GM18517 (cell line): ENCODE data around the gene TBATA.

Experiments
- ATAC-seq: cut with Tn5 transposase; IDR thresholded peaks from one replicate; pipeline ENCODE4 v1.9.1; 2021; ENCODE audit warnings: mild to moderate bottlenecking, moderate library complexity; ENCODE audit not compliant: unreplicated experiment

TBATA gene

DNA sequence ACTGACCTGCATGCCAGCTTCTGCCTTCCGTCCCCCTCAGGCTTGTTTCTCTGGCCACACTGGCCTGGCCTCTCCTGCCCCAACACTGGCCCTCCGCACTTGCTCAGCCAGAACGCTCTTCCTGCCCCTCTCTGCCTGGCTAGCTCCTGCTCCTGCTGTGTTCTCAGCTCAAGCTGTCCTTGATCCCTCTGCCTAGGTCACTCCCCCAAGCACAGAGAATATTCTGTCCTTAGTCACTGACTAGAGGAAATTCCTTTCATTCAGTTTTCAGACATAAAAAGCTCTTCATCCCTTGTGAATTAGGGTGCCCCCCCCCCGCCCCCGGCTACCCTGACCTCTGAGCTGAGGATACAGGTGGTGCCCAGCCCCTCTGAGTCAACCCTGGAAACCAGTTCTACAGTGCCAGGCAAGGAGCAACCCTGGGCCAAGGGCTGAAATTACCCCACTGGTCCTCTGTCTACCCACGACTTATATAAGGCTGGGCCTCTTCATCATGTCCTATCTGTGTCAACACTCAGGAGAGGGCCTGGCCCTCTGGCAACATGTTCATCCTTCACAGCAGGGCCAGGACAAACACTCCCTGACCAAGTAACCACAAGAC lies 23.9 kb upstream of the TBATA start:
- no peak for ATAC-seq

DNA sequence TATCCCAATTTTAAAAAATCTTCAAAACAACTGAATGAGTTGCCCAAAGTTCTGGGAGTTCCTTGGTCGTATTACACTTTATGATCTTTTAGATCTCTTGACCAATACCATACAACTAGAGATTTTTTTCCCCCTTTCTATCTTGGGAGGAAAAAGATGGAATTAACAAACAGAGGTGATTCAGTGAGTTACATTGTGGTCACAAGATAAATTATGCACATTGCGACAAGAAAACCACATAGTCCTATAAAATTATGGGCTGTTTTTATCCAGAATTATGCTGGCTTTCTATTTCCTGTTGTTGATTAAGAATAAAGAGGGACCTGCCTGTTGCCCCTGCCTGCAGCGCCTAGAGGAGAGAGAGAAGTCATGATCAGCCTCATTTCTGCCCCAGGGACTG lies 22.4 kb upstream of the TBATA start:
- no peak for ATAC-seq

DNA sequence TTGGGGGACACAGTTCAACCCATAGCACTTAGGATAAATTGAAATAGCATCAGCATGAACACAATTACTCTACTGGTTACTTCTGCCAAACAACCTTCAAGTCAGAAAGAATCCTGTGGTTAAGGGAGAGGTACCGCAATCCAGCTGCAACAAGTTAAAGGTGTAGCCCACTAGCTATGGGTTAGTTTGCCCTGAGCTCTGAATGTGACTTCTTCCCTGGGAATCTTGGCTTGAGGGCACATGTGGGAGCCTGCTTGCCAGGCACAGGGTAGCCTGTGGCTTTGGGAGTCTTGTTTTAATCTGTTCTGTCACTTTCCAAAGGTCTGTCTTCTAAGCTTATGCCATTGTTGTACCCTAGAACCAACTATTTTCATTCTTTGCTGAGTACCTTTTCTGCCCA lies 21.7 kb upstream of the TBATA start:
- no peak for ATAC-seq

DNA sequence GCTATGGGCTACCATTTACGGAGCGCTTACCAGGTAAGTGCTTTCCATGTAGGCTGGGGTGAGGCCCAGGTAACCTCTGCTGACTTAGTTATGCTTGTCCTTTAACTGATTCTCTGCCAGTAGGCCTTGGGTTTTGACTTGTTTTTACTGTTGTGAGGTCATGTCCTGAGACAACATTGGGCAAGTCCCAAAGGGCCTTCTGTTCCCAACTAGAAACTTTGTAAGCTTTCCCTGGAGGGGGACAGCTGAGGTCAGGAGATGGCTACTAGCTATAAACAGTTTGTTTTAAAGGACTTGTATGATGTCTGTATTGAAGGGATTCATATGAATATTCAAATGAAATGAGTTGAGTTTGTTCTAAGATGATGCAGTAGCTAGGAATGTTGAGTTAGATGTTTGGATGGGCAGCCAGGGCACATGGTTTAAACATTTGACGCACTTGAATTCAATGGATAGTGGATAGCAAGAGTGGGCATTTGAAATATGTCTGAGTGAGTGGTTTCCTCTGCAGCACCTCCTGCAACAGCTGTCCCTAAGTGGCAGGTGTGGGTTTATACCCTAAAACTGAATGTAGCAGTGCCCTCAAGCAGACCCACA lies 20.5 kb upstream of the TBATA start:
- no peak for ATAC-seq

DNA sequence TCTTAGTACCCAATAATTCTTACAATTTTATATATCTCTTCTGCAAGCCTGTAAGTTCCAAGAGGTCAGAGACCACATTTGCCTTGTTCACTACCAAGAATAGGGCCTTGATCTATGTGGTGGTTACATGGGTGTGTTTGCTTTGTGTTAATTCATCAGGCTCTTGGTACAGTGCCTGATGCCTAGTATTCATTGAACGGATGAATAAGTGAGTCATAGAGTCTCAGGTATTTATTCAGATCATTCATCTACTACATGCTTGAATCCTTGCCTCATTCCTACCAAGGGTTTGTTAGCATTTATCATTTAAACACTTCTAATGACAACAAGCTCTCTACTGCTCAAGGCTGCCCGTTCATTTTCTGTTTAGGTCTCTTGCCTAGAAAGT lies 19.2 kb upstream of the TBATA start:
- ATAC-seq: no peak

DNA sequence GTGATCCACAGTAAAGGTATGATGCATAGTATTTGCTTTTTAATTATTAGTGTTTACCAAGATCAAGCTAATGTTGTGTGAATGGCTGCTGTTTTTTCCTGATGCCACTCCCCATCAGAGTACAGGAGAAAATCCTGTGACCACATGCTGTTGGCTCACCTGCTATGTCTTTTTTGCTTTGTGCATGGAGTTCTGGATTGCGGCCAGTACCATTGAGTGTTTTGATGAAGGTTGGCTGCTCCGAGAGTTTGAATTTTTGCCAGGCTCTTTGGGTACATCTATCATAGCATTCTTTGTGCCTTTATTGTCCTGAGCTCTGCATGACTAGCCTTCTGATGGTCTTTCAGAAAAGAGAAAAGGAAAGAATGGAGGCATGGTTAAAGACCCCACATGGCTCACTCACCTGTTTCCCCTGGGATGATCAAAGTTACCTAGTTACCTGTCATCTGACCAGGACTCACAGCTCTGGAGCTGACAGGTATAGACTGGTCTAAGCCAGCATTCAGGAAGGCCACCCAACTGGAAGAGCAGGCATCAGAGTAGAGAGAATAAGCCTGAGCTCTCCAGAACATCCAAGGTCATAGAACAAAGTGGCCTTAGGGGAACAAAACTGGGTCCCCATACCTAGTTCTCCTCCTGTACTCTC lies 18.7 kb upstream of the TBATA start:
- no peak for ATAC-seq

DNA sequence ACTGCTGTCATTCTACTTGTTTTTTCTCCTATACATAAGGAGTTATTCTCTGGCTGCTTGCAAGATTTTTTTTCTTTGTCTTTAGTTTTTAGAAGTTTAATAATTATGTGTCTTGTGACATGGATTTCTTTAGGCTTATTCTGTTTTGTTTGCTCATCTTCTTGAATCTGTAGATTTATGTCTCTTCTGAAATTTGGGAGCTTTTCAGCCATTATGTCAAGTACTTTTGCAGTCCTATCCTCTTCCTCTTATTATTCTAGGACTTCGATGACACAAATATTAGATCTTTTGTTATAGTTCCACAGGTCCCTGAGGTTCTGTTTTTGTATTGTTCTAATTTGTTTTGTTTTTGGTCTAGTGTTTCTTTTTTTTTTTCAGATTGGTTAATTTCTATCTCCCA lies 16.7 kb upstream of the TBATA start:
- no peak for ATAC-seq

DNA sequence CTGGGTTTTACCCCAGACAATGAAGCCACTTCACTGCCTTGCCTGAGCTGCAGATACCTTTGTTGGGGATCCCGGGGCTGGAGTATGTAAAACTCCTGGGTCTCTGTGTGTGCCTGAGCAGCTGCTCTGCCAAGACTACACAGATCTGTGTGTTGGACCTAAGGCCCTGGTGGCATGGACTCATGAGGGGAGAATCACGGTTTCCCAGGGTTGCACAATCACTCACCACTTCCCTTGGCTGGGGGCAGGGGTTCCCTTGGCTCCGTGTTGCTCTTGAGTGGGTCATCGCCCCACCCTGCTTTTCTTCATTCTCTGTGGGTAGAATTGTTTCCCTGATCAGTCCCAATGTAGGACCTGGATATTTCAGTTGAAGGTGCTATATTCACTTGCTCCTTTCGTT lies 13.9 kb upstream of the TBATA start:
- no peak for ATAC-seq

DNA sequence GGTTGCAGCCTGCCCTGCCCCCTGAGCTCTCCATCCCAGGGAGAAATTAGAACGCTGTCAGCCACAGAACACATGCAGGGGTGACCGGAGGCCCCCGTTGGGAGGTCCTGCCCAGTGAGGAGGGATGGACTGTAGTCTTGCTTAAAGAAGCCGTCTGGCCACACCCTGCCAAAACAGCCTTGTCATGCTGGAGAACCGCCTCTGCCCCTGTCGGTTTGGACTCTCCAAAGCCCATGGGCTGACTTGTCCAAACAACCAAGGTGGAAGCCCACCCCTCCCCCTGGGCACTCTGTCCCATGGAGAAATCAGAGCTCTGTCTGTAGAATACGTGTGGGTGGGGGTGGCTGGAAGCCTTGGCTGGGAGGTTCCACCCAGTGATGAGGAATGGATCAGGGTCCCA lies 12.7 kb upstream of the TBATA start:
- no peak for ATAC-seq

DNA sequence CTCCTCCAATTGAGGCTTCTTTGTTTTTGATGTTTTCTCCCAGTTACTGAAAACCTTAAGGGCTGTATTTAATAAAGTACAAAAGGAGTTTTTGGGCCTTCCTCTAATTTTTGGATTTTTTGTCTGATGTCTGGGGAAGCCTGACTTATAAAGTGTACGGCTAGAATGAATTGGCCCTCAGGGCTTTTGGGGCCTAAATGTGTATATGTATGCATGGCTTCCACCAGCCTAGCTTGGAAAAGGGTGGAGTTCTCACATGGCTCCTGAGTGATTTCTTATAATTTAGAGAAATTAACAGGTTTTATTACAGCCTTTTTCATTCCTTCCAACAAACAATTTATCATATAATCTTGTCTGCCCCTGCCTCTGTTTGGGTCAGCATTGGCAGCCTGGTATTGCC lies 10.4 kb upstream of the TBATA start:
- ATAC-seq: no peak

DNA sequence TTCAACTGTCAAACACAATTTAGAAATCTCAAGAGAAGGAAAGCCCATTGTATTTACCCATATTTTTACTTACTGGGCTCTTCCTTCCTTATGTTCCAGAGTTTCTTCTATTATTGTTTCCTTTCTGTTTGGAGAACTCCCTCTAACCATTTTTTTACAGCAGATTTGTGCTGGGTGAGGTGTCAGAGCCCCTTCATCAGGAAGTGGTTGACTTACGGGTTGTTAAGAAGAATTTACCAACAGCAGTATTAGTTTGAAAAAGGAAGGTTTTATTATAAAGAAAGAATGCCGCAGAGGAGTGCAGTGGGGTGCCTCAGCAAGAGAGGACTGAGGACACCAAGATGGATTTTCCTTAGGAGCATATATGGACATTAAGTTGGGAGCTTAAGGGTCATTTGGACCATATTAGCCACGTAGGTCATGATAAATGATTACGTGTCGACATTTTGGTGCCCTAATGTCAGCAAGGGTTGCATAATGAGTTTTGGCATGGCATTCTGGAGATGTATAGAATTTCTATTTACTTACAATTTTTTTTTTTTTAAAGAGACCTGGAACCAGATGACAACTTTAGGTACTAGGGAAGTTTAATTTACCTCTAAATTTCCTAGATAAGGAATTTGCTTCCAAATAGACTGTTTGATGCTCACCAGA lies 6.3 kb upstream of the TBATA start:
- no peak for ATAC-seq

DNA sequence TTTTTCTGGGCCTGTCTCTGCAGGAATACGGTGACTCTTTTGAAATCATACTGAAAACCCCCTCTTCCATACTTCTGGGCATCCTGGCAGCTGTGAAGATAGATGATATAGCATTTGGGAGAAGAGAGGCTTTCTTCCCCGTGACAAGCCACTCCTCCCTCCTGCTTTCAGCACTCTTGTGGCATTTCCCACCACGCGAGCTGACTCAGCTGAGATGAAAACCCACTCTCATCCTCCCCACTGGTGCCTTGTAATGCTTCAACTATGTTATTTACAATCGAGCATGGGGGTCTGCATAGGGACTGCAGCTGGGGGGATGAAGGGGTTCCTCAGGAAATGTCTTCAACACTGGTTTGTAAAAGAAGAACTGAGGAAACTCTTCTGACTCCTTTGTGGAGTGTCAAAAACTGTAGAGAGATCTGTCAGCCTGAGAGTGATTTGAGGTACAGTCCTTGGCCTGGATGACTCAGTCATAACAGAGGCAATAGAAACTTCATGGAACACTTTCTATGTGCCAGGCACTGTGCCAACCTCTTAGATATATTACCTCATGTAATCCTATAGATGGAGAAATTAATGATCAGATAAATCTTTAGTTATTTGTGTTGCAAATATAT lies 1.7 kb upstream of the TBATA start:
- no peak for ATAC-seq

DNA sequence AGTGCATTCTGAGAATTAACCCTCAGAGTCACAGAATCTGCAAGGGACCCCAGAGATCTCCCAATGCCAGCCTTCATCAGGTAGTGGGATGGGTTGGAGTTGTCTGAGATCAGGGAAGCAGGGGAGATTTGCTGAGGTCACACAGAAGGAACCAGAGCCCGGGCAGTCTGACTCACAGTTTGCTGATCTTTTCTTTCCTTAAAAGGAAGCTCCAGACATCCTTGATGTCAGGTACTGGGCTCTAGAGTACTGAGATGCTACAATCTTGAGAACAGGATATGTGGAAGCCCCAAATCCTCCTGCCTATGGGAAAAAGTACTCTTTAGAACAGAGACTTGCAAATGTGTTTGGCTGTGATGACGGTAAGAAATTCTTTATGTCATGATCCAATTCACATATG lies 706 bp downstream of the TBATA start:
- ATAC-seq: no peak

DNA sequence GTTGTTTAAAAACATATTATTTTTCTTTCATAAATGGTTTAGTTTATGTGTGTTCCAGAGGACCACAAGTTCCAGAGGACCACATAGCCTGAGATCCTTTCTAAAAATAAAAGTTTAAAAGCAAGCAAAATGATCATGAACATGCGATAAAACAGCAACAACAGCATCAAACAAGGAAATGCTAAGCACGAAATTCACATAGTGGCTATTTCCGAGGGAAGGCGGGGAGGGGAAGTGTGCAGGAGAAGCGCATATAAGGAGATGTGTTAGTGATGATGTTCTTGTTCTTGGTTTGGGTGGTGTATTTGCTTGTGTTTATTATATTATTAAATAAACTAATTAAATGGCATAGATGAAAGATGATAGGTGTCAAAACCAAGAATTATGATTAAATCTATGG lies 1.2 kb downstream of the TBATA start:
- ATAC-seq: no peak

DNA sequence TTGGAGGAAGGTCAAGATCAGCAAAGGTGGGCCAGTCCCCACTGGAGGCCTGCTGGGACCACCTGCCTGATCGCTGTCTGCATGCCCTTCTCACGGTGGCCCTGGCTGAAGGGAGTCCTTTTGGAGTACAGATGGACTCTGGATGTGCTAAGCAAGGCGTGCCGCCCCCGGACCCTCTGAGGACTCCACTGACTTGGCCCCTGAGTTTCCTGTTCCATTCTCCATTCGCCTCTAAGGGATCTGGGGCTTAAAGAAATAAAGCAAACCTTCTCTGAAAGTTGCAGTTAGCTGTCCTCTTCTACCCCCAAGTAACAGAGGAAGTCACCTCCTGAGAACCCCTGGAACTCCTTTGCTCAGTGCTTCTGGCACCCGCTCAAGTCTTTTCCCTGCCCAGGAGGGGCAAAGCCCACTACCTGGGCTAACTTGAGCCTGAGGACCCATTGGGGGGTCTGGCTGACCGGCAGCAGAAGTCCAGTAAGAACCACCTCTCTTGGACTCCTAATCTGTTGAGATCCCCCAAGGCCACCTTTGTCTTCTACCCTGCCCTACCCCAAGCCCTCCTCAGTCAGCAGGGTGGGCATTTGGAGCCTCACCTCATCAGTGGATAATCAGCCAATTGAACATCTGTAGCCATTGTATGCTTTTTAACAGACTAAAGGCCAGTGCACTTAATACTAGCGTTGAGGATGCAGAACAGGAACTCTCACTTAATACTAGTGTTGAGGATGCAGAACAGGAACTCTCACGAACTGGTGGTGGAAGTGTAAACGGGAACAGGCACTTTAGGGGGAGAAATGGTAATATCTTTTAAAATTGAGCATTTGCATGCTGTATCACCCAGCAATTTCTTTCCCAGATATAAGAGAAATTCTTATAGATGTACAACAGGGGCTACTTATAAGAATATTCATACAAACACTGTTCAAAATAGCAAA lies 2.2 kb downstream of the TBATA start:
- ATAC-seq: no peak

DNA sequence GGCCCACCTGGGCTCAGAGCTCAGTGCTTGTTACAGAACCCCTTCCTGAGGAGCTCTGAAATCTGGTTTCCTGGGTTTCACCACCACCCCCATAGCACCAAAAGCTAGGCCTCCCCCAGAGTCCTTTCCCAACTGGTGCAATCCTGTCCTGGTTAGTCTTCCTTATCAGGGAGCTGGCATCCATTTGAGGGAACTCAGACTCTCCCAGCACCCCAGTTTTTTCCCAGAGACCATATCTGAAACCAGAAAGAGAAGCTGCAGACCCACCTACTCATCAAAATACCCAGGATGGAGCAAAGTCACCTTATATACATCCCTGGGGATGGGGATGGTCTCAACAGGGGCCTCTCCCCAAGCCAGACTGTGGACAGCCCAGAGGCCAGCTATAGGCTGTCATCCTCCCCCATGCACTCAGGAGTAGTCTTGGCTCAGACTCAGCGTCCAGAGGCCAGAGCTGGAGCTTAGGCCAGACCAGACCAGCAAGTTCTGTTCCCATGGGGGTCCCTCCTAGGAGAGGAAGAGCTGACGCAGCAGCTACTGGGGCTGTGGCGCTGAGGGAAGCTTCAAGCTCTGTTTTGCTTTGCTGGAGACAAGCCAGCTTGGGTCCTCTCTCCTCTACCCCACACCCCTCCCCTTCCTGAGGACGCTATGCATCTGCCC lies 3.0 kb downstream of the TBATA start:
- no peak for ATAC-seq

DNA sequence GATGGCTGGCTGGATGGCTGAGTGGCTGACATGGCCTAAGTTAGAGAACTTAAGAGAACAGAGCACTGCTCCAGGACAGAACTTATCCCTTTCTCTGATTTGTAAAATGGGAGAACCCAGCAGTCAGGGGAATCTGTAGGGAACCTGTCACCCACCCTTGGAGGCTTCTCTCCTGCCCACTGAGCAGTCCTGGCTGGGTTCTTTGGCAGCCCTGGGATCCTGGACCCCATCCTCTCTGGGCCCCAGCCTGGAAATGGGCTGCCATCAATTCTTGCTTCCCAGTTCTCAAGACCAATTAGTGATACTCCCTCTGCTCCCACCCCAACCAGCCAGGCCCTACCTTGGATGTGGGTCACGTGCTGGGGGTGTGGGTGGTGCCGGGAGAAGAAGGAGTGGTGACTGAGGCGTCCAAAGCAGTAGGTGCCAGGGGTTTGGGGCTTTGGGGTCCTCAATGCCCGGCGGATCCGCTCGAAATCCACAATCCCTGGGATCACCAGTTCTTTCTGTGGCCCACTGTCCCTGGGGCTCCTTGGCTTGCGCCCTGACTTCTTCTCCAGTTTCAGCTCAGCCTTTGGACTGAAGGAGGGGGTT lies 3.6 kb downstream of the TBATA start:
- no peak for ATAC-seq

DNA sequence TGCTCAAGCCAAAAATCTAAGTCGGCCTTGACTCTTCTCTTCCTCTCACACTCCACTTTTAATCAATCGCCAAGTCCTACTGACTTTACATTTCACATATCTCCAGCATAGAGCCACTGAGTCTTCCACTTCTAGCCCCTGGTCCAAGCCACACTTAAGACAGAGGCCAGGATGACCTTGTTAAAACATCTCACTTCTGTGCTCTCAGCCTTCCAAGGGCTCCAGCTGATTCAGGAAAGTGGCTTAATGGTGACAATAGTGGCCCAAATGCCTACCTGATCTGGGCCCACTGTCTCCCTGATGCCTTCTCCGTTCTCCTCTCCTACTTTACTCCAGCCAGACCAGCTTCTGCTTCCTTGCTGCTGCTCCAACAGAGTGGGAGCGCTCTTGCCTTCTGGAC lies 4.4 kb downstream of the TBATA start:
- ATAC-seq: no peak

DNA sequence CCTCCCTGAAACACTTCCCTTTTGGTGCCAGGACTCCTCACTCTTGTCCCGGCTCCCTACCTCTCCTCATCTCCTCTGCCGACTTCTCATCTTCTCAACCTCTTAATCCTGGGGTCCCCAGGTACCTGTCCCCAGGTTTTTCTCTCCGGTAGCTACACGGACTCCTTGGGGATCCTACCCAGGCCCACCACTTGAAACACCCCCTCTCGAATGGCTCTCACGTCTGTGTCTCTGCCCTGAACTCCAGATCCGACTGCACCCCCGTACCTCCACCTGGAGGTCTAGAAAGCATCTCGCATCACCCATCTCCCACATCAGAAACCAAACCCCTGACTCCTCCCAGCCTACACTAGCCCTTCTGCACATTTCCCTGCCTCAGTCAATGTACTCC lies 4.8 kb downstream of the TBATA start:
- ATAC-seq: no peak
